Stimulated activated CD4-positive, alpha-beta T cell treated with anti-CD3 and anti-CD28 coated beads, Interleukin-2, amount 100 ng/mL, for 48 hours (primary cell): ENCODE measurements around the gene VWDE.

Experiments used
- DNase-seq, 2 donors: peaks; one replicate each; pipeline ENCODE4 v3.0.0-alpha.2; 2020

Gene VWDE

GRCh38 chr7:12327922-12328321 lies 75.7 kb downstream of the VWDE start:
- no peak for DNase-seq

GRCh38 chr7:12325646-12326045 lies 78.0 kb downstream of the VWDE start:
- no peak for DNase-seq

- no peak for DNase-seq
Observed at GRCh38 chr7:12323415-12323814, 80.2 kb downstream of the VWDE start.

GRCh38 chr7:12322903-12323300 lies 80.8 kb downstream of the VWDE start:
- DNase-seq: no peak

- DNase-seq: no peak
Observed at GRCh38 chr7:12322284-12322902, 81.3 kb downstream of the VWDE start.

GRCh38 chr7:12320987-12321647 lies 82.5 kb downstream of the VWDE start:
- DNase-seq: no peak

GRCh38 chr7:12320241-12320986 lies 83.3 kb downstream of the VWDE start:
- no peak for DNase-seq

GRCh38 chr7:12317675-12318074 lies 86.0 kb downstream of the VWDE start:
- no peak for DNase-seq

- no peak for DNase-seq
Observed at GRCh38 chr7:12316925-12317324, 86.7 kb downstream of the VWDE start.

- DNase-seq: no peak
Observed at GRCh38 chr7:12315049-12315448, 88.6 kb downstream of the VWDE start.

GRCh38 chr7:12314199-12314598 lies 89.5 kb downstream of the VWDE start:
- DNase-seq: no peak

- no peak for DNase-seq
Observed at GRCh38 chr7:12305502-12305901, 98.2 kb downstream of the VWDE start.

- DNase-seq: no peak
Observed at GRCh38 chr7:12303495-12303894, 100.2 kb downstream of the VWDE start.

- no peak for DNase-seq
Observed at GRCh38 chr7:12303062-12303461, 100.6 kb downstream of the VWDE start.

GRCh38 chr7:12300415-12300814 lies 103.2 kb downstream of the VWDE start:
- no peak for DNase-seq

GRCh38 chr7:12299367-12299766 lies 104.3 kb downstream of the VWDE start:
- DNase-seq: no peak

GRCh38 chr7:12297283-12298108 lies 106.2 kb downstream of the VWDE start:
- no peak for DNase-seq

GRCh38 chr7:12296051-12296570 lies 107.6 kb downstream of the VWDE start:
- no peak for DNase-seq

- DNase-seq: no peak
Observed at GRCh38 chr7:12294701-12295100, 109.0 kb downstream of the VWDE start.

GRCh38 chr7:12291870-12292269 lies 111.8 kb downstream of the VWDE start:
- DNase-seq: no peak

- no peak for DNase-seq
Observed at GRCh38 chr7:12290761-12291160, 112.9 kb downstream of the VWDE start.

GRCh38 chr7:12289996-12290395 lies 113.7 kb downstream of the VWDE start:
- DNase-seq: no peak

GRCh38 chr7:12287901-12288300 lies 115.8 kb downstream of the VWDE start:
- DNase-seq: no peak
